HepG2 (cell line): ENCODE measurements around the gene CGREF1. TPM values are rescaled to one million over a fixed set of nuclear protein-coding genes. Genes with fewer than 3 reads are reported as not detected.

Experiments
- FOXC1 ChIP-seq: sonication (generic); formaldehyde crosslinking; IDR thresholded peaks from 2 replicates; pipeline ENCODE4 v1.8.0; 2022; ENCODE audit warnings: mild to moderate bottlenecking, missing genetic modification reagents, borderline replicate concordance
- HNRNPLL ChIP-seq: fragments of 200-400 bp; formaldehyde crosslinking; IDR thresholded peaks from 2 replicates; pipeline ENCODE4 v1.6.1; 2017; ENCODE audit warnings: mild to moderate bottlenecking, low read depth, low read length; ENCODE audit not compliant: poor library complexity, severe bottlenecking
- NR3C1 ChIP-seq: sonication (generic); formaldehyde crosslinking; IDR thresholded peaks from 2 replicates; pipeline ENCODE4 v1.4.0; 2020; ENCODE audit warnings: missing genetic modification reagents
- PITX1 ChIP-seq: sonication (generic); formaldehyde crosslinking; IDR thresholded peaks from 2 replicates; pipeline ENCODE4 v1.5.1; 2020; ENCODE audit warnings: mild to moderate bottlenecking, missing genetic modification reagents
- POLR2AphosphoS2 ChIP-seq: IDR thresholded peaks from 2 replicates; pipeline ENCODE4 v1.6.1; 2011; ENCODE audit warnings: low read depth, low read length, improper control_type of control experiment
- SNAI1 ChIP-seq: sonication (generic); formaldehyde crosslinking; IDR thresholded peaks from 2 replicates; pipeline ENCODE4 v1.5.0; 2020; ENCODE audit warnings: mild to moderate bottlenecking, missing genetic modification reagents, borderline replicate concordance
- ZBTB38 ChIP-seq: sonication (generic); formaldehyde crosslinking; IDR thresholded peaks from 2 replicates; pipeline ENCODE4 v1.5.1; 2020; ENCODE audit warnings: mild to moderate bottlenecking, missing genetic modification reagents
- ZMYM2 ChIP-seq: sonication (generic); formaldehyde crosslinking; IDR thresholded peaks from 2 replicates; pipeline ENCODE4 v1.8.0; 2022; ENCODE audit warnings: mild to moderate bottlenecking, missing genetic modification reagents
- ZNF230 ChIP-seq: sonication (generic); formaldehyde crosslinking; IDR thresholded peaks from 2 replicates; pipeline ENCODE4 v1.4.0; 2020; ENCODE audit warnings: mild to moderate bottlenecking, missing genetic modification reagents
- ZNF274 ChIP-seq: sonication (generic); formaldehyde crosslinking; IDR thresholded peaks from 2 replicates; pipeline ENCODE4 v1.5.1; 2020; ENCODE audit warnings: mild to moderate bottlenecking, missing genetic modification reagents
- ZNF33B ChIP-seq: sonication (generic); formaldehyde crosslinking; IDR thresholded peaks from 2 replicates; pipeline ENCODE4 v1.5.1; 2020; ENCODE audit warnings: mild to moderate bottlenecking, missing genetic modification reagents
- ZNF598 ChIP-seq: sonication (generic); formaldehyde crosslinking; IDR thresholded peaks from 2 replicates; pipeline ENCODE4 v1.5.1; 2020; ENCODE audit warnings: mild to moderate bottlenecking, missing genetic modification reagents, borderline replicate concordance
- ZNF83 ChIP-seq: sonication (generic); formaldehyde crosslinking; IDR thresholded peaks from 2 replicates; pipeline ENCODE4 v1.4.0; 2020; ENCODE audit warnings: missing genetic modification reagents, mild to moderate bottlenecking, borderline replicate concordance
- polyA plus RNA-seq, 8 experiments: library from polyadenylated mRNA; depleted of rRNA in 3 of 8; stranded (reverse) in 7 of 8; unstranded in 1 of 8; fragments of >200 nt; fragmentation: Illumina TruSeq in 4 of 8; extraction: Trizol in 4 of 8; gene quantifications; 2 replicates each; pipeline versions ENCODE4 v1.2.1 to v1.2.3, GENCODE V29; 2011 to 2016; ENCODE audit warnings: low read depth in 4 of 8, missing spikeins in 1 of 8, mixed read lengths in 1 of 8; ENCODE audit not compliant: insufficient read depth in 1 of 8
- total RNA-seq, 5 experiments: library from RNA; depleted of rRNA; stranded (reverse); fragments of >200 nt; fragmentation: Illumina TruSeq; extraction: Trizol; gene quantifications; 2 replicates each; pipeline ENCODE4 v1.2.3, GENCODE V29; 2016; ENCODE audit warnings: low read depth in 1 of 5
- TF ChIP-seq, protein P1 (sequence below): sonication (generic); formaldehyde crosslinking; IDR thresholded peaks from 2 replicates; pipeline ENCODE4 v1.5.1; 2020; ENCODE audit warnings: mild to moderate bottlenecking, missing genetic modification reagents, borderline replicate concordance
- TF ChIP-seq, protein P2 (sequence below): sonication (generic); formaldehyde crosslinking; IDR thresholded peaks from 2 replicates; pipeline ENCODE4 v1.5.1; 2020; ENCODE audit warnings: mild to moderate bottlenecking, missing genetic modification reagents, moderate library complexity
- TF ChIP-seq, protein P3 (sequence below): sonication (generic); formaldehyde crosslinking; IDR thresholded peaks from 2 replicates; pipeline ENCODE4 v1.9.0; 2022; ENCODE audit warnings: low read depth, missing genetic modification reagents

Gene CGREF1
- total and polyA plus RNA-seq, 2 of the 13 experiments (the other 11 are each of a cell fraction or from before 2014, with no cell fraction given), result 13.9 to 23.4 TPM

DNA sequence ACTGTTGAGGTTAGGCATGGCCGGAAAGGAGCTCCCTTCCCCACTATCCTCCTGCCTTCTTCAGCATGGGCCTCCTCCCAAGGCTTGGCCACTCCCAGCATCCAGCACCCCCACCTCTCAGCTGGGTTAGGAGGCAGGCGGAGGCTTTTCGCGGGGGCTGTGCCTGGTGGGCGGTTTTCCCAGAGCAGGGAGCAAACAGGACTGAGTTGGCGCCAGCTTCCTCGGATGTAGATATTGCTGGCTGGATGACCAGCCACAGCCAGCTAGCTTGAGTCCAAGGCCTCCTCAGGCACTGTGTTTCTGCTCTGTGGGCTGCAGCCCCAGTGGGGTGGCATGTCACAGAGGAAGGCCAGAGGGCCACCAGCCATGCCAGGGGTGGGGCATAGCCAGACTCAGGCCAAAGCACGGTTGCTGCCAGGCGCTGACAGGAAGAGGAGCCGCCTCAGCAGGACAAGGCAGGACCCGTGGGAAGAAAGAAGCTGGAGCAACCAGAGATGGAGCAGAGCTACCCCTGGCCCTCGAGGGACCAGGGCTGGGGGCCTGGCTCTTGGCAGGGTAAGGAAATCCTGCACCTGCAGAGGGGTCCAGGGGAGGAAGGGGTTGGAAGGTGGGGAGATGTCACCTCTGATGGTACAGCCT lies 30.0 kb upstream of the CGREF1 start, which contains the start of gene TCF23 (continued):
- TF ChIP-seq, protein P1, sequence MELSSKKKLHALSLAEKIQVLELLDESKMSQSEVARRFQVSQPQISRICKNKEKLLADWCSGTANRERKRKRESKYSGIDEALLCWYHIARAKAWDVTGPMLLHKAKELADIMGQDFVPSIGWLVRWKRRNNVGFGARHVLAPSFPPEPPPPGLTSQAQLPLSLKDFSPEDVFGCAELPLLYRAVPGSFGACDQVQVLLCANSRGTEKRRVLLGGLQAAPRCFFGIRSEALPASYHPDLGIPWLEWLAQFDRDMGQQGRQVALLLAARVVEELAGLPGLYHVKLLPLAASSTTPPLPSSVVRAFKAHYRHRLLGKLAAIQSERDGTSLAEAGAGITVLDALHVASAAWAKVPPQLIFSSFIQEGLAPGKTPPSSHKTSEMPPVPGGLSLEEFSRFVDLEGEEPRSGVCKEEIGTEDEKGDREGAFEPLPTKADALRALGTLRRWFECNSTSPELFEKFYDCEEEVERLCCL (CRISPR knock-in tag), result no peak
- TF ChIP-seq POLR2AphosphoS2 (no peak), ZNF230 (CRISPR knock-in tag) (no peak), ZNF274 (CRISPR knock-in tag) (peak; percentile 81; the same call in 1 of the 2 replicates), HNRNPLL (no peak), ZBTB38 (CRISPR knock-in tag) (0 out of 2 replicates have a peak, but pooled peaks have one; percentile 43), SNAI1 (CRISPR knock-in tag) (no peak), ZNF598 (peak; percentile 62; the same call in 1 of the 2 replicates), FOXC1 (CRISPR knock-in tag) (peak; percentile 44; the same call in 1 of the 2 replicates), NR3C1 (CRISPR knock-in tag) (no peak), ZMYM2 (CRISPR knock-in tag) (no peak), ZNF83 (no peak), ZNF33B (CRISPR knock-in tag) (0 out of 2 replicates have a peak, but pooled peaks have one; percentile 26), PITX1 (CRISPR knock-in tag) (no peak)
- TF ChIP-seq, protein P2, sequence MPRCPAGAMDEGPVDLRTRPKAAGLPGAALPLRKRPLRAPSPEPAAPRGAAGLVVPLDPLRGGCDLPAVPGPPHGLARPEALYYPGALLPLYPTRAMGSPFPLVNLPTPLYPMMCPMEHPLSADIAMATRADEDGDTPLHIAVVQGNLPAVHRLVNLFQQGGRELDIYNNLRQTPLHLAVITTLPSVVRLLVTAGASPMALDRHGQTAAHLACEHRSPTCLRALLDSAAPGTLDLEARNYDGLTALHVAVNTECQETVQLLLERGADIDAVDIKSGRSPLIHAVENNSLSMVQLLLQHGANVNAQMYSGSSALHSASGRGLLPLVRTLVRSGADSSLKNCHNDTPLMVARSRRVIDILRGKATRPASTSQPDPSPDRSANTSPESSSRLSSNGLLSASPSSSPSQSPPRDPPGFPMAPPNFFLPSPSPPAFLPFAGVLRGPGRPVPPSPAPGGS (CRISPR knock-in tag), result peak; percentile 49; the same call in 1 of the 2 replicates
- TF ChIP-seq, protein P3, sequence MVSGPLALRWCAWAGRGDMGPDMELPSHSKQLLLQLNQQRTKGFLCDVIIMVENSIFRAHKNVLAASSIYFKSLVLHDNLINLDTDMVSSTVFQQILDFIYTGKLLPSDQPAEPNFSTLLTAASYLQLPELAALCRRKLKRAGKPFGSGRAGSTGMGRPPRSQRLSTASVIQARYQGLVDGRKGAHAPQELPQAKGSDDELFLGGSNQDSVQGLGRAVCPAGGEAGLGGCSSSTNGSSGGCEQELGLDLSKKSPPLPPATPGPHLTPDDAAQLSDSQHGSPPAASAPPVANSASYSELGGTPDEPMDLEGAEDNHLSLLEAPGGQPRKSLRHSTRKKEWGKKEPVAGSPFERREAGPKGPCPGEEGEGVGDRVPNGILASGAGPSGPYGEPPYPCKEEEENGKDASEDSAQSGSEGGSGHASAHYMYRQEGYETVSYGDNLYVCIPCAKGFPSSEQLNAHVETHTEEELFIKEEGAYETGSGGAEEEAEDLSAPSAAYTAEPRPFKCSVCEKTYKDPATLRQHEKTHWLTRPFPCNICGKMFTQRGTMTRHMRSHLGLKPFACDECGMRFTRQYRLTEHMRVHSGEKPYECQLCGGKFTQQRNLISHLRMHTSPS (CRISPR knock-in tag), result 0 out of 2 replicates have a peak, but pooled peaks have one; percentile 44
